ENCODE measurements around the gene MAGEA4.
"Not testable (repeated sequence)": the region's sequence is repeated elsewhere in the genome, so short reads cannot be mapped to it uniquely, and the experiment has no call there.

The MAGEA4 gene

GRCh38 chrX:151912780-151913179 is at the start of gene MAGEA4:
TSS of gene MAGEA4 (plus strand) at chrX:151912889. CDS start at chrX:151923665, 10,776 bp downstream.
- no peak for DNase-seq

- DNase-seq, result no peak
Observed at GRCh38 chrX:151870602-151871001, 42.1 kb upstream of the MAGEA4 start.

GRCh38 chrX:151871244-151871643 is 41.4 kb upstream of the MAGEA4 start:
- no peak for DNase-seq

GRCh38 chrX:151873096-151873495 is 39.6 kb upstream of the MAGEA4 start:
- no peak for DNase-seq

DNA sequence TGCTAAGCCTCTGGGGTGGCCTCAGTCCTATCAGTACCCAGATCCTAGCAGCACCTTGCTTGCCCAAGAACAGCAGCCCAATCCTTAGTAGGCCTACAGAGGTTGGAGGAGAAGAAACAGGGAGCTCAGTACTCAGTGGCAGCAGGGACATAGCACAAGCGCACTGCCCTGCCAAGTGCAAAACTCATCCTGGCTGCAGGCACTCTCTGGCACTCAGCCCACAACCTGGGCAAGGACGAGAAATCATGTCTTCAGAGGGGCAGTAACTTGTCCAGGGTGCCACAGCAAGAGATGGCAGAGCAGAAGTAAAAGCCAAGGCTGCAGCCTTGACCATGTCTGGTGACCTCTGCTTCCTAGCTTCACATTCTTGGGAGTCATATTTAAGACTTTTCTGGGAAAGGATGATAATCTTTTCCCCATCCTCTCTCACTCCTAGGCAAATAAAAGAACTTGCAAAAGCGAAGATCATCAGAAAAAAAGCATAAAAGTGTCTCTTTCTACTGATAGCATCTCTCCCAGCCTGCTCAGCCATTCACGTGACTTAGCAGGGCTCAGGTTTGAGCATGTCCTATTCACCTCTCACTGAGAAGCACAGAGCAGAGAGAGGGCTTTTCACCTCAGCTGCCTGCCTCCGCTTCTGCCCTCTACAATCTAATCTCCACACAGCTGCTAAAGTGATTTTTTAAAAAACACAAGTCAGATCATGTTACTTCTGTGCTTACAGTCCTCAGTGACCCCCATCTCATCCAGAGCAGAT is 37.2 kb upstream of the MAGEA4 start:
- no peak for DNase-seq

DNA sequence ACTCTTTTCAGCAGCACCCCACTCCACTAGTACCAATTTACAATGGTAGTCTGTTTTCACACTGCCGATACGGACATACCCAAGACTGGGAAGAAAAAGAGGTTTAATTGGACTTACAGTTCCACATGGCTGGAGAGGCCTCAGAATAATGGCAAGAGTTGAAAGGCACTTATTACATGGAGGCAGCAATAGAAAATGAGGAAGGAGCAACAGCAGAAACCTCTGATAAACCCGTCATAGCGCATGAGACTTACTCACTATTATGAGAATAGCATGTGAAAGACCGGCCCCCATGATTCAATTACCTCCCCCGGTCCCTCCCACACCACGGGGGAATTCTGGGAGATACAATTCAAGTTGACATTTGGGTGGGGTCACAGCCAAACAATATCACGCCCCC is 34.1 kb upstream of the MAGEA4 start:
- no peak for DNase-seq

- no peak for DNase-seq
Observed at GRCh38 chrX:151879856-151880255, 32.8 kb upstream of the MAGEA4 start.

- DNase-seq, result no peak
Observed at GRCh38 chrX:151880895-151881294, 31.8 kb upstream of the MAGEA4 start.

GRCh38 chrX:151889421-151889820 is 23.3 kb upstream of the MAGEA4 start:
- no peak for DNase-seq

DNA sequence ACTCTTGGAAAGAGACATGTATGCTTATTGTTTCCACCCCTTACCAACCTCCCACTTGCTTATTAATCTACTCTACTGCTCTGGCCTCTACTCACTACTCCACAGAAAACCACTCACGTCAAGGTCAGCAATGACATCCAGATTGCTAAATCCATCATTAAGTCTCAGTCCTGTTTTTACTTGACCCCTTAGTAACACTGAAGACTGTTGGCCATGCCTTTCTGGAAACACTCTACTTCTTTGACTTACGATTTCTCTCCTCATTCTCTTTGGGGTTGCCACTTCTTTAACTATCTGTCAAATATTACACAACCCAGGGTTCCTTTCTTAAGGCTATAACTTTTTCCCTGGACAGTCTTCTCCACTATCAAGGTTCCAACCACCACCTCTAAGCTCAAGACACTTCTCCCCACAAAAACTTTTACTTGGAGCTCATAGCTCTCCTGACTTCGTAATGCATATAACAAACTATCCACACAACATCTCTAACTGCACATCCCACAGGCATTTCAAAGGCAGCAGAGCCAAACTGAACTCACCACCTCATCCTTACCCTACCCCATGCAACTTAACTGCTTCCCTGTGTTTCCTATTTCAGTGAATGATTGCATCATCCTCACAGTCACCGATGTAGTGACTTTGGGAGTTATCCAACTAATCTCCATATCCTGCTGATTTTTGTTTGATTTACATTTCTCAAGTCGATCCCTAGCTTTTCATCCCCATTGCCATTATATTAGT is 15.8 kb upstream of the MAGEA4 start:
- no peak for DNase-seq

GRCh38 chrX:151899622-151900021 is 13.1 kb upstream of the MAGEA4 start:
- no peak for DNase-seq

GRCh38 chrX:151901826-151902225 is 10.9 kb upstream of the MAGEA4 start:
- DNase-seq, result no peak

GRCh38 chrX:151902813-151903591 is 9.7 kb upstream of the MAGEA4 start:
- no peak for DNase-seq

GRCh38 chrX:151904989-151905388 is 7.7 kb upstream of the MAGEA4 start:
- DNase-seq, result no peak

- no peak for DNase-seq
Observed at GRCh38 chrX:151912221-151912620, 468 bp upstream of the MAGEA4 start.

GRCh38 chrX:151918736-151919135 is 6.0 kb downstream of the MAGEA4 start:
- not testable (repeated sequence) for DNase-seq

GRCh38 chrX:151919610-151920009 is 6.9 kb downstream of the MAGEA4 start:
- no peak for DNase-seq

- DNase-seq, result no peak
Observed at GRCh38 chrX:151920101-151920500, 7.4 kb downstream of the MAGEA4 start.

- no peak for DNase-seq
Observed at GRCh38 chrX:151920530-151920929, 7.8 kb downstream of the MAGEA4 start.

DNA sequence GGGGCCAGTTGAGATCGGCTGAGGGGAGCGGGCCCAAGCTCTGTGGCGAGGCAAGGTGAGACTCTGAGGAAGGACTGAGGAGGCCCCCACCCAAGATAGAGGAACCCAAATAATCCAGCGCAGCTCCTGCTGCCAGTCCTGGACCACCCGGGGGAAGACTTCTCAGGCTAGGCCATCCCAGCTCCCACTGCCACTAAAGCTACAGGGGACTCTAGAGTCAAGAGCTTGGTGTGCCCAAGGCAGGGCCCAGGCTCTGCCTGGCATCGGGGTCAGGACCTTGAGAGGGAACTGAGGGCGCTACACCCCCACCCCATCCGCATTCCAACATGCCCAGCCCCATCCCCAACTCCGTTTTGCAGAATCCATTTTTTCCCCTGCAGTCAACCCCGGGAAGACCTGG is 8.6 kb downstream of the MAGEA4 start:
- DNase-seq, result no peak

- DNase-seq, result no peak
Observed at GRCh38 chrX:151921866-151922265, 9.2 kb downstream of the MAGEA4 start.

- DNase-seq, result no peak
Observed at GRCh38 chrX:151922692-151923091, 10.0 kb downstream of the MAGEA4 start.

Data from hypothalamus (tissue), 51 donors.